Measurements from ENCODE around the gene MPPED2. TPM values are rescaled to one million over a fixed set of nuclear protein-coding genes. Genes with fewer than 3 reads are reported as not detected.

MPPED2 gene
- total RNA-seq, 1 experiment from 2014 or later: 4.7 TPM

DNA sequence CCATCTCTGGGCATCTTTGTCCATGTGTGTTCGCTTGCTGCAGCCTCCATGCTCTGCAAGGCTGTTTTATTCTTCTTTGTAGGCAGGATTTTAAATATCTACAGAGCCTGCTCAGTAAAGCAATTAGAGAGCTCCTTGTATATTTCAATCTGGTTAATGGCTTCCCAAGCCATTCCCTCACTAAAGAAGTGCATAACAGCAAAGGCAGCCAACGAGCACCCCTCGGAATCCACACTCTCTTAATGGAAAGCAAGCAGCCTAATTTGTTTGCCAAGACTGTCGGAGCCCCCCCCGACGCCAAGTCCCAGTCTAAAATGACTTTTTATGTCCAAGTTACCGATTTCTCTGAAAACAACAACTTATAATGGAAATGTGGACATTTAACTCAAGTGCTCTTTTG lies 139.6 kb downstream of the MPPED2 start:
- Histone ChIP-seq H2BK5ac (ENCODE audit: insufficient read length, low read length) (no peak overlapping the region), H3K14ac (ENCODE audit: insufficient read depth, low read length) (no peak overlapping the region), H3K23ac (ENCODE audit: insufficient read length, low read depth, low read length) (no peak overlapping the region), H3K79me1 (ENCODE audit: insufficient read depth, low read depth, low read length, poor library complexity, severe bottlenecking) (no peaks in the 10 kb centered on the region), H2BK120ac (ENCODE audit: low read depth, low read length, poor library complexity, severe bottlenecking) (no peak overlapping the region), H3K27me3 (ENCODE audit: insufficient read depth, low read length) (no peaks in the 10 kb centered on the region), H2BK12ac (ENCODE audit: insufficient read length, low read depth, low read length) (no peak overlapping the region), H4K5ac (ENCODE audit: insufficient read length, low read depth, low read length) (no peak overlapping the region), H3K23me2 (ENCODE audit: insufficient read length, low read depth, low read length, poor library complexity, severe bottlenecking) (no peaks in the 10 kb centered on the region), H3K4me1 (ENCODE audit: insufficient read depth, low read length) (peaks cover 12% of the 10 kb centered on the region), H3K56ac (ENCODE audit: insufficient read length, low read depth, low read length) (no peak overlapping the region), H3T11ph (ENCODE audit: low read length) (no peak overlapping the region), H2BK20ac (ENCODE audit: low read depth, low read length, poor library complexity, severe bottlenecking) (no peak overlapping the region), H3K9me3 (ENCODE audit: control insufficient read depth, low read depth, low read length) (no peaks in the 10 kb centered on the region), H2BK15ac (ENCODE audit: low read depth, low read length) (no peak overlapping the region), H2AK5ac (ENCODE audit: insufficient read length, low read length) (no peak overlapping the region), H3K4me2 (ENCODE audit: insufficient read depth, insufficient read length, low read length) (no peak overlapping the region), H4K91ac (ENCODE audit: insufficient read length, low read depth, low read length) (no peak overlapping the region), H4K20me1 (ENCODE audit: control insufficient read depth, insufficient read depth, insufficient read length) (no peaks in the 10 kb centered on the region), H4K8ac (replicated peaks; ENCODE audit: insufficient read length, low read depth, low read length) (no peak overlapping the region), H3K18ac (ENCODE audit: insufficient read length, low read depth, low read length) (no peak overlapping the region), H3K9ac (ENCODE audit: extremely low read depth, insufficient read length, low read length) (no peak overlapping the region), H3K27ac (ENCODE audit: insufficient read length, low read depth, low read length) (no peak overlapping the region), H3K79me2 (ENCODE audit: insufficient read depth, low read length) (no peaks in the 10 kb centered on the region), H2AFZ (ENCODE audit: low read length) (no peak overlapping the region), H3K4ac (ENCODE audit: low read depth, low read length) (no peak overlapping the region)
- H3K9me3 Mint-ChIP-seq: no peaks in the 10 kb centered on the region
- TF ChIP-seq, protein P1, sequence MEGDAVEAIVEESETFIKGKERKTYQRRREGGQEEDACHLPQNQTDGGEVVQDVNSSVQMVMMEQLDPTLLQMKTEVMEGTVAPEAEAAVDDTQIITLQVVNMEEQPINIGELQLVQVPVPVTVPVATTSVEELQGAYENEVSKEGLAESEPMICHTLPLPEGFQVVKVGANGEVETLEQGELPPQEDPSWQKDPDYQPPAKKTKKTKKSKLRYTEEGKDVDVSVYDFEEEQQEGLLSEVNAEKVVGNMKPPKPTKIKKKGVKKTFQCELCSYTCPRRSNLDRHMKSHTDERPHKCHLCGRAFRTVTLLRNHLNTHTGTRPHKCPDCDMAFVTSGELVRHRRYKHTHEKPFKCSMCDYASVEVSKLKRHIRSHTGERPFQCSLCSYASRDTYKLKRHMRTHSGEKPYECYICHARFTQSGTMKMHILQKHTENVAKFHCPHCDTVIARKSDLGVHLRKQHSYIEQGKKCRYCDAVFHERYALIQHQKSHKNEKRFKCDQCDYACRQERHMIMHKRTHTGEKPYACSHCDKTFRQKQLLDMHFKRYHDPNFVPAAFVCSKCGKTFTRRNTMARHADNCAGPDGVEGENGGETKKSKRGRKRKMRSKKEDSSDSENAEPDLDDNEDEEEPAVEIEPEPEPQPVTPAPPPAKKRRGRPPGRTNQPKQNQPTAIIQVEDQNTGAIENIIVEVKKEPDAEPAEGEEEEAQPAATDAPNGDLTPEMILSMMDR (conservative IDR thresholded peaks at IDR 0.05): no peak
- H3K27ac Mint-ChIP-seq: peak overlapping the region in 1 of 3 experiments; percentile 6; a peak in 1 of 7 replicates
- H3K36me3 Mint-ChIP-seq (ENCODE audit: insufficient read depth in 1 of 3, low read depth in 3 of 3): no peaks in the 10 kb centered on the region
- no CpG with 5 or more reads among the region's 7 CpGs for WGBS (ENCODE audit: extremely low coverage, insufficient read length, low lambda C conversion rate)
- no peak overlapping the region for H3K4me3 Mint-ChIP-seq
- H3K4me1 Mint-ChIP-seq: peaks cover 46 to 51% of the 10 kb centered on the region in 2 experiments
- DNase-seq: no peak
- peaks cover 38% of the 10 kb centered on the region for H3K27me3 Mint-ChIP-seq (ENCODE audit: low read depth)

Data from H9 (cell line).